H9 (cell line): ENCODE results near the gene NAGLU. TPM values are rescaled to one million over a fixed set of nuclear protein-coding genes. Genes with fewer than 3 reads are reported as not detected.

ENCODE experiments used
- DNase-seq: peaks from one replicate; pipeline ENCODE4 v3.0.0-alpha.2; 2017
- H2AFZ ChIP-seq: one replicate; pipeline ENCODE4 v1.6.1; 2013; ENCODE audit warnings: mild to moderate bottlenecking, low read length, control low read depth, moderate library complexity
- H2AK5ac ChIP-seq: 2 replicates; pipeline ENCODE4 v1.6.1; 2013; ENCODE audit warnings: low read length, control low read depth, mixed read lengths; ENCODE audit not compliant: insufficient read length
- H2BK120ac ChIP-seq: one replicate; pipeline ENCODE4 v1.6.1; 2013; ENCODE audit warnings: low read depth, mild to moderate bottlenecking, low read length, control low read depth, inconsistent platforms; ENCODE audit not compliant: poor library complexity, severe bottlenecking
- H2BK12ac ChIP-seq: 2 replicates; pipeline ENCODE4 v1.6.1; 2013; ENCODE audit warnings: low read length, control low read depth, mixed read lengths, low read depth; ENCODE audit not compliant: insufficient read length
- H2BK15ac ChIP-seq: 2 replicates; pipeline ENCODE4 v1.6.1; 2013; ENCODE audit warnings: low read depth, low read length, control low read depth
- H2BK20ac ChIP-seq: one replicate; pipeline ENCODE4 v1.6.1; 2013; ENCODE audit warnings: low read depth, mild to moderate bottlenecking, low read length, control low read depth, inconsistent platforms; ENCODE audit not compliant: poor library complexity, severe bottlenecking
- H2BK5ac ChIP-seq: 2 replicates; pipeline ENCODE4 v1.6.1; 2013; ENCODE audit warnings: low read length, control low read depth, mixed read lengths; ENCODE audit not compliant: insufficient read length
- H3K14ac ChIP-seq: 2 replicates; pipeline ENCODE4 v1.6.1; 2013; ENCODE audit warnings: low read length, control low read depth; ENCODE audit not compliant: insufficient read depth
- H3K18ac ChIP-seq: 2 replicates; pipeline ENCODE4 v1.6.1; 2013; ENCODE audit warnings: low read depth, mild to moderate bottlenecking, mixed read lengths, low read length, control low read depth; ENCODE audit not compliant: insufficient read length
- H3K23ac ChIP-seq: 2 replicates; pipeline ENCODE4 v1.6.1; 2013; ENCODE audit warnings: low read length, control low read depth, mixed read lengths, low read depth; ENCODE audit not compliant: insufficient read length
- H3K23me2 ChIP-seq: 2 replicates; pipeline ENCODE4 v1.6.1; 2013; ENCODE audit warnings: low read depth, mild to moderate bottlenecking, mixed read lengths, low read length, control low read depth; ENCODE audit not compliant: insufficient read length, poor library complexity, severe bottlenecking
- H3K27ac ChIP-seq: 2 replicates; pipeline ENCODE4 v1.5.1; 2013; ENCODE audit warnings: low read length, control low read depth, mixed read lengths, low read depth; ENCODE audit not compliant: insufficient read length
- H3K27me3 ChIP-seq: 2 replicates; pipeline ENCODE4 v1.6.1; 2013; ENCODE audit warnings: low read length, control low read depth, inconsistent platforms; ENCODE audit not compliant: insufficient read depth
- H3K4ac ChIP-seq: 2 replicates; pipeline ENCODE4 v1.6.1; 2013; ENCODE audit warnings: low read depth, mild to moderate bottlenecking, control low read depth, inconsistent platforms, low read length, moderate library complexity
- H3K4me1 ChIP-seq: 2 replicates; pipeline ENCODE4 v1.6.1; 2013; ENCODE audit warnings: low read length, control low read depth, inconsistent platforms; ENCODE audit not compliant: insufficient read depth
- H3K4me2 ChIP-seq: 2 replicates; pipeline ENCODE4 v1.6.1; 2013; ENCODE audit warnings: low read length, control low read depth, mixed read lengths; ENCODE audit not compliant: insufficient read length, insufficient read depth
- H3K56ac ChIP-seq: 2 replicates; pipeline ENCODE4 v1.6.1; 2013; ENCODE audit warnings: low read depth, mild to moderate bottlenecking, mixed read lengths, low read length, control low read depth; ENCODE audit not compliant: insufficient read length
- H3K79me1 ChIP-seq: 2 replicates; pipeline ENCODE4 v1.6.1; 2013; ENCODE audit warnings: low read depth, mild to moderate bottlenecking, moderate library complexity, low read length, control low read depth, inconsistent platforms; ENCODE audit not compliant: insufficient read depth, poor library complexity, severe bottlenecking
- H3K79me2 ChIP-seq: 2 replicates; pipeline ENCODE4 v1.6.1; 2013; ENCODE audit warnings: low read length, control low read depth, inconsistent platforms; ENCODE audit not compliant: insufficient read depth
- H3K9ac ChIP-seq: 2 replicates; pipeline ENCODE4 v1.6.1; 2013; ENCODE audit warnings: low read length, control low read depth, mixed read lengths; ENCODE audit not compliant: insufficient read length; ENCODE audit errors: extremely low read depth
- H3K9me3 ChIP-seq: one replicate; pipeline ENCODE4 v1.6.1; 2013; ENCODE audit warnings: low read depth, low read length, inconsistent platforms; ENCODE audit not compliant: control insufficient read depth
- H3T11ph ChIP-seq: one replicate; pipeline ENCODE4 v1.6.1; 2013; ENCODE audit warnings: mild to moderate bottlenecking, low read length, control low read depth, inconsistent platforms
- H4K20me1 ChIP-seq: one replicate; pipeline ENCODE4 v1.6.1; 2013; ENCODE audit not compliant: control insufficient read depth, insufficient read length, insufficient read depth
- H4K5ac ChIP-seq: 2 replicates; pipeline ENCODE4 v1.6.1; 2013; ENCODE audit warnings: low read depth, mild to moderate bottlenecking, mixed read lengths, low read length, control low read depth; ENCODE audit not compliant: insufficient read length
- H4K8ac ChIP-seq: replicated peaks from 2 replicates; pipeline ENCODE4 v1.6.1; 2013; ENCODE audit warnings: low read length, control low read depth, mixed read lengths, low read depth; ENCODE audit not compliant: insufficient read length
- H4K91ac ChIP-seq: 2 replicates; pipeline ENCODE4 v1.6.1; 2013; ENCODE audit warnings: low read depth, mild to moderate bottlenecking, moderate library complexity, mixed read lengths, low read length, control low read depth; ENCODE audit not compliant: insufficient read length
- H3K27ac Mint-ChIP-seq, 3 experiments: 2 replicates in 2 of 3; 3 replicates in 1 of 3; pipeline ENCODE4 v1.8.0; 2020 to 2021; ENCODE audit warnings: mixed read lengths in 3 of 3, mild to moderate bottlenecking in 1 of 3, moderate library complexity in 1 of 3
- H3K27me3 Mint-ChIP-seq: 2 replicates; pipeline ENCODE4 v1.8.0; 2021; ENCODE audit warnings: low read depth, mild to moderate bottlenecking, moderate library complexity, mixed read lengths
- H3K36me3 Mint-ChIP-seq, 3 experiments: 2 replicates in 2 of 3; 3 replicates in 1 of 3; pipeline ENCODE4 v1.8.0; 2020 to 2021; ENCODE audit warnings: low read depth in 3 of 3, mixed read lengths in 3 of 3; ENCODE audit not compliant: insufficient read depth in 1 of 3
- H3K4me1 Mint-ChIP-seq, 2 experiments: 2 replicates each; pipeline ENCODE4 v1.8.0; 2020; ENCODE audit warnings: mixed read lengths in 2 of 2
- H3K4me3 Mint-ChIP-seq, 2 experiments: 2 replicates in 1 of 2; 3 replicates in 1 of 2; pipeline ENCODE4 v1.8.0; 2020 to 2021; ENCODE audit warnings: mild to moderate bottlenecking in 2 of 2, mixed read lengths in 2 of 2, moderate library complexity in 1 of 2
- H3K9me3 Mint-ChIP-seq, 2 experiments: 2 replicates in 1 of 2; 3 replicates in 1 of 2; pipeline ENCODE4 v1.8.0; 2020; ENCODE audit warnings: mild to moderate bottlenecking in 2 of 2, mixed read lengths in 2 of 2, moderate library complexity in 1 of 2
- WGBS: extraction: QIAGEN DNeasy Blood & Tissue Kit; methylation state at CpG from one replicate; pipeline ENCODE4 v1.1.7; 2013; ENCODE audit warnings: missing lambda C conversion rate, low lambda C conversion rate, mixed read lengths; ENCODE audit not compliant: insufficient read length; ENCODE audit errors: extremely low coverage; 5-methylcytosine and 5-hydroxymethylcytosine counted together
- total RNA-seq: library from RNA; stranded (reverse); gene quantifications from 2 replicates; pipeline ENCODE4 v1.2.1, GENCODE V29; 2021
- TF ChIP-seq, protein P1 (sequence below): fragments of 200-600 bp; sonication (generic); conservative IDR thresholded peaks from 3 replicates; pipeline ENCODE4 v1.8.0; 2021; ENCODE audit warnings: antibody characterized with exemption, mild to moderate bottlenecking

NAGLU gene
- total RNA-seq, 1 experiment from 2014 or later: 23.5 TPM

DNA sequence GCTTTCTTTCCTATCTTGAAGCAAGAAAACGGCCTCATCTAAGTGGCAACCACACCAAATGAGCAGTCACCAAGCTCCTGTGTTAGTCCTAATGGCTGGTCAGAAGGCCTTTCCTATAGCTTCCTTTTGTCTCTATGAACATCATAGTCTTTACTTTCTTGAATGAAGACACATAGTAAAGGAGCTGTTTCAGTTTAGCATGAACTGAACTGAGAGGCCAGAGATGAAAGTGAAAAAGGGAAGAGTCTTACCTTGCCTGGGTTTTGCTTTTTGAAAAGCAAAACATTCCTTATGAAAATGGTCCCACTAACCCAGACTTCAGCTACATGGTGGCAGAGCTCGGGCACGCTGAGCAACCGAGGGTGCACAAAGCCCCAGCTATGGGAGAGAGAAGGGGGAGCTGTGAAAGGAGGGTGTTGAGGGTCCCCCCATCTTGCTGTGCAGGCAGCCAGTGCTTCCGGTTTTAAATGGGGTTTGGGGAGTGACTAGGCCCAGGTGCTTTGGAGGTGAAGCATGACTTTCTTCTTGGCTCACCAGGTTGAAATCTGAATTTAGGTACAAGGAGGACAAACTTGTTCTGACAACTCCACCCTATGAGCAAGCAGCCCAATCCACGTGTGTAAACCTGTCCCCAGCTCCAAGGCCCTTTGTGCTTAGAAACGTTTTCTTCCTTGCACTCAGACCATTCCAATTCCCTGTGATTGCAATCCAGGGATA is 50.6 kb downstream of the NAGLU start:
- WGBS: no CpG with 5 or more reads among the region's 7 CpGs
- no peak overlapping the region for H4K8ac ChIP-seq

More for the DNA sequence above, 50.6 kb downstream of the NAGLU start:
- Mint-ChIP-seq H3K4me3 (no peak overlapping the region), H3K36me3 (peaks cover 18 to 82% (median 66%) of the 10 kb centered on the region in 3 experiments; a peak in 6 of 7 replicates), H3K9me3 (no peaks in the 10 kb centered on the region), H3K27ac (peak overlapping the region in 1 of 3 experiments; percentile 13; a peak in 2 of 7 replicates), H3K27me3 (no peaks in the 10 kb centered on the region), H3K4me1 (no peaks in the 10 kb centered on the region)
- H4K5ac ChIP-seq: no peak overlapping the region
- no peaks in the 10 kb centered on the region for H3K79me1 ChIP-seq
- H2BK12ac ChIP-seq: no peak overlapping the region
- H2AFZ ChIP-seq: no peak overlapping the region
- no peak overlapping the region for H3K4me2 ChIP-seq
- no peak overlapping the region for H3K9ac ChIP-seq
- no peak overlapping the region for H4K91ac ChIP-seq
- H3K23ac ChIP-seq: no peak overlapping the region
- no peaks in the 10 kb centered on the region for H4K20me1 ChIP-seq
- H2BK15ac ChIP-seq: no peak overlapping the region
- no peak overlapping the region for H2AK5ac ChIP-seq
- no peak overlapping the region for H2BK120ac ChIP-seq
- no peaks in the 10 kb centered on the region for H3K9me3 ChIP-seq
- H3K4me1 ChIP-seq: no peaks in the 10 kb centered on the region
- H3K56ac ChIP-seq: no peak overlapping the region
- H3K18ac ChIP-seq: no peak overlapping the region
- H3K27ac ChIP-seq: no peak overlapping the region
- TF ChIP-seq, protein P1, sequence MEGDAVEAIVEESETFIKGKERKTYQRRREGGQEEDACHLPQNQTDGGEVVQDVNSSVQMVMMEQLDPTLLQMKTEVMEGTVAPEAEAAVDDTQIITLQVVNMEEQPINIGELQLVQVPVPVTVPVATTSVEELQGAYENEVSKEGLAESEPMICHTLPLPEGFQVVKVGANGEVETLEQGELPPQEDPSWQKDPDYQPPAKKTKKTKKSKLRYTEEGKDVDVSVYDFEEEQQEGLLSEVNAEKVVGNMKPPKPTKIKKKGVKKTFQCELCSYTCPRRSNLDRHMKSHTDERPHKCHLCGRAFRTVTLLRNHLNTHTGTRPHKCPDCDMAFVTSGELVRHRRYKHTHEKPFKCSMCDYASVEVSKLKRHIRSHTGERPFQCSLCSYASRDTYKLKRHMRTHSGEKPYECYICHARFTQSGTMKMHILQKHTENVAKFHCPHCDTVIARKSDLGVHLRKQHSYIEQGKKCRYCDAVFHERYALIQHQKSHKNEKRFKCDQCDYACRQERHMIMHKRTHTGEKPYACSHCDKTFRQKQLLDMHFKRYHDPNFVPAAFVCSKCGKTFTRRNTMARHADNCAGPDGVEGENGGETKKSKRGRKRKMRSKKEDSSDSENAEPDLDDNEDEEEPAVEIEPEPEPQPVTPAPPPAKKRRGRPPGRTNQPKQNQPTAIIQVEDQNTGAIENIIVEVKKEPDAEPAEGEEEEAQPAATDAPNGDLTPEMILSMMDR: no peak
- H3K79me2 ChIP-seq: no peaks in the 10 kb centered on the region
- no peak overlapping the region for H3K14ac ChIP-seq
- no peak for DNase-seq
- no peak overlapping the region for H2BK20ac ChIP-seq
- H3K23me2 ChIP-seq: no peaks in the 10 kb centered on the region
- H2BK5ac ChIP-seq: no peak overlapping the region
- no peaks in the 10 kb centered on the region for H3K27me3 ChIP-seq
- H3T11ph ChIP-seq: no peak overlapping the region
- H3K4ac ChIP-seq: no peak overlapping the region
